Measurements from ENCODE around the gene NAA60.
"Not testable (repeated sequence)": the region's sequence is repeated elsewhere in the genome, so short reads cannot be mapped to it uniquely, and the experiment has no call there.

Gene NAA60

GRCh38 chr16:3519581-3519980 is 76.1 kb downstream of the NAA60 start:
- Histone ChIP-seq H3K9me3 (ENCODE audit: low read length) (no peaks in the 10 kb centered on the region), H3K27ac (ENCODE audit: low read depth, low read length) (peak overlapping the region; percentile 35), H3K36me3 (ENCODE audit: insufficient read depth, low read length) (peaks cover 40% of the 10 kb centered on the region), H3K4me1 (ENCODE audit: insufficient read depth, low read length) (peaks cover 15% of the 10 kb centered on the region), H3K4me3 (ENCODE audit: low read depth in 1 of 2, low read length in 2 of 2) (no peak overlapping the region), H3K27me3 (ENCODE audit: control insufficient read depth in 1 of 2, insufficient read depth in 2 of 2, low read length in 2 of 2) (no peaks in the 10 kb centered on the region), H3K9ac (ENCODE audit: low read length) (no peak overlapping the region)

GRCh38 chr16:3520413-3520812 is 76.9 kb downstream of the NAA60 start:
- Histone ChIP-seq H3K36me3 (ENCODE audit: insufficient read depth, low read length) (peaks cover 40% of the 10 kb centered on the region), H3K9me3 (ENCODE audit: low read length) (no peaks in the 10 kb centered on the region), H3K27ac (ENCODE audit: low read depth, low read length) (peak overlapping the region; percentile 35), H3K4me3 (ENCODE audit: low read depth in 1 of 2, low read length in 2 of 2) (peak overlapping the region in 1 of 2 donors; percentile 33), H3K4me1 (ENCODE audit: insufficient read depth, low read length) (peaks cover 15% of the 10 kb centered on the region), H3K27me3 (ENCODE audit: control insufficient read depth in 1 of 2, insufficient read depth in 2 of 2, low read length in 2 of 2) (no peaks in the 10 kb centered on the region), H3K9ac (ENCODE audit: low read length) (peak overlapping the region; percentile 34)

GRCh38 chr16:3520841-3521240 is 77.4 kb downstream of the NAA60 start:
- peak overlapping the region; percentile 34 for H3K9ac ChIP-seq (ENCODE audit: low read length)
- peaks cover 15% of the 10 kb centered on the region for H3K4me1 ChIP-seq (ENCODE audit: insufficient read depth, low read length)
- H3K36me3 ChIP-seq (ENCODE audit: insufficient read depth, low read length) = peaks cover 40% of the 10 kb centered on the region
- H3K27ac ChIP-seq (ENCODE audit: low read depth, low read length) = peak overlapping the region; percentile 35
- no peaks in the 10 kb centered on the region for H3K27me3 ChIP-seq (ENCODE audit: control insufficient read depth in 1 of 2, insufficient read depth in 2 of 2, low read length in 2 of 2)
- no peaks in the 10 kb centered on the region for H3K9me3 ChIP-seq (ENCODE audit: low read length)
- H3K4me3 ChIP-seq (ENCODE audit: low read depth in 1 of 2, low read length in 2 of 2) = peak overlapping the region; percentile 14 to 33

- no peak overlapping the region for H3K27ac ChIP-seq (ENCODE audit: low read depth, low read length)
- no peak overlapping the region for H3K9ac ChIP-seq (ENCODE audit: low read length)
- H3K4me3 ChIP-seq (ENCODE audit: low read depth in 1 of 2, low read length in 2 of 2) = no peak overlapping the region
- peaks cover 15% of the 10 kb centered on the region for H3K4me1 ChIP-seq (ENCODE audit: insufficient read depth, low read length)
- peaks cover 41% of the 10 kb centered on the region for H3K36me3 ChIP-seq (ENCODE audit: insufficient read depth, low read length)
- no peaks in the 10 kb centered on the region for H3K27me3 ChIP-seq (ENCODE audit: control insufficient read depth in 1 of 2, insufficient read depth in 2 of 2, low read length in 2 of 2)
- H3K9me3 ChIP-seq (ENCODE audit: low read length) = no peaks in the 10 kb centered on the region
These were observed 79.8 kb downstream of the NAA60 start for GRCh38 chr16:3523281-3523680.

GRCh38 chr16:3525951-3526350 is 82.5 kb downstream of the NAA60 start:
- Histone ChIP-seq H3K4me1 (ENCODE audit: insufficient read depth, low read length) (peaks cover 3% of the 10 kb centered on the region), H3K4me3 (ENCODE audit: low read depth in 1 of 2, low read length in 2 of 2) (no peak overlapping the region), H3K9ac (ENCODE audit: low read length) (no peak overlapping the region), H3K36me3 (ENCODE audit: insufficient read depth, low read length) (peaks cover 44% of the 10 kb centered on the region), H3K9me3 (ENCODE audit: low read length) (no peaks in the 10 kb centered on the region), H3K27me3 (ENCODE audit: control insufficient read depth in 1 of 2, insufficient read depth in 2 of 2, low read length in 2 of 2) (no peaks in the 10 kb centered on the region), H3K27ac (ENCODE audit: low read depth, low read length) (no peak overlapping the region)

- not testable (repeated sequence) for H3K27me3 ChIP-seq (ENCODE audit: control insufficient read depth in 1 of 2, insufficient read depth in 2 of 2, low read length in 2 of 2); H3K9ac ChIP-seq (ENCODE audit: low read length); H3K4me3 ChIP-seq (ENCODE audit: low read depth in 1 of 2, low read length in 2 of 2); H3K4me1 ChIP-seq (ENCODE audit: insufficient read depth, low read length); H3K9me3 ChIP-seq (ENCODE audit: low read length); H3K27ac ChIP-seq (ENCODE audit: low read depth, low read length)
- H3K36me3 ChIP-seq (ENCODE audit: insufficient read depth, low read length) = peaks cover 50% of the 10 kb centered on the region
These were observed 83.8 kb downstream of the NAA60 start for GRCh38 chr16:3527216-3527829.

GRCh38 chr16:3528406-3528805 is 84.9 kb downstream of the NAA60 start:
- H3K4me1 ChIP-seq (ENCODE audit: insufficient read depth, low read length) = no peaks in the 10 kb centered on the region
- H3K36me3 ChIP-seq (ENCODE audit: insufficient read depth, low read length) = peaks cover 54% of the 10 kb centered on the region
- H3K27ac ChIP-seq (ENCODE audit: low read depth, low read length) = no peak overlapping the region
- H3K9me3 ChIP-seq (ENCODE audit: low read length) = no peaks in the 10 kb centered on the region
- H3K4me3 ChIP-seq (ENCODE audit: low read depth in 1 of 2, low read length in 2 of 2) = no peak overlapping the region
- no peak overlapping the region for H3K9ac ChIP-seq (ENCODE audit: low read length)
- H3K27me3 ChIP-seq (ENCODE audit: control insufficient read depth in 1 of 2, insufficient read depth in 2 of 2, low read length in 2 of 2) = no peaks in the 10 kb centered on the region

- H3K4me1 ChIP-seq (ENCODE audit: insufficient read depth, low read length) = no peaks in the 10 kb centered on the region
- no peak overlapping the region for H3K9ac ChIP-seq (ENCODE audit: low read length)
- H3K27me3 ChIP-seq (ENCODE audit: control insufficient read depth in 1 of 2, insufficient read depth in 2 of 2, low read length in 2 of 2) = no peaks in the 10 kb centered on the region
- no peak overlapping the region for H3K27ac ChIP-seq (ENCODE audit: low read depth, low read length)
- H3K4me3 ChIP-seq (ENCODE audit: low read depth in 1 of 2, low read length in 2 of 2) = no peak overlapping the region
- peaks cover 54% of the 10 kb centered on the region for H3K36me3 ChIP-seq (ENCODE audit: insufficient read depth, low read length)
- no peaks in the 10 kb centered on the region for H3K9me3 ChIP-seq (ENCODE audit: low read length)
These were observed 85.7 kb downstream of the NAA60 start for GRCh38 chr16:3529175-3529574.

- H3K36me3 ChIP-seq (ENCODE audit: insufficient read depth, low read length) = peaks cover 45% of the 10 kb centered on the region
- H3K27ac ChIP-seq (ENCODE audit: low read depth, low read length) = no peak overlapping the region
- H3K9ac ChIP-seq (ENCODE audit: low read length) = no peak overlapping the region
- H3K4me3 ChIP-seq (ENCODE audit: low read depth in 1 of 2, low read length in 2 of 2) = no peak overlapping the region
- H3K9me3 ChIP-seq (ENCODE audit: low read length) = no peaks in the 10 kb centered on the region
- no peaks in the 10 kb centered on the region for H3K27me3 ChIP-seq (ENCODE audit: control insufficient read depth in 1 of 2, insufficient read depth in 2 of 2, low read length in 2 of 2)
- no peaks in the 10 kb centered on the region for H3K4me1 ChIP-seq (ENCODE audit: insufficient read depth, low read length)
These were observed 87.0 kb downstream of the NAA60 start for GRCh38 chr16:3530371-3530914.

GRCh38 chr16:3532741-3533140 is 89.3 kb downstream of the NAA60 start:
- Histone ChIP-seq H3K27me3 (ENCODE audit: control insufficient read depth in 1 of 2, insufficient read depth in 2 of 2, low read length in 2 of 2) (no peaks in the 10 kb centered on the region), H3K36me3 (ENCODE audit: insufficient read depth, low read length) (peaks cover 45% of the 10 kb centered on the region), H3K4me1 (ENCODE audit: insufficient read depth, low read length) (no peaks in the 10 kb centered on the region), H3K9me3 (ENCODE audit: low read length) (no peaks in the 10 kb centered on the region), H3K4me3 (ENCODE audit: low read depth in 1 of 2, low read length in 2 of 2) (no peak overlapping the region), H3K27ac (ENCODE audit: low read depth, low read length) (no peak overlapping the region), H3K9ac (ENCODE audit: low read length) (no peak overlapping the region)

- Histone ChIP-seq H3K27me3 (ENCODE audit: control insufficient read depth in 1 of 2, insufficient read depth in 2 of 2, low read length in 2 of 2) (no peaks in the 10 kb centered on the region), H3K9ac (ENCODE audit: low read length) (no peak overlapping the region), H3K27ac (ENCODE audit: low read depth, low read length) (no peak overlapping the region), H3K4me1 (ENCODE audit: insufficient read depth, low read length) (no peaks in the 10 kb centered on the region), H3K9me3 (ENCODE audit: low read length) (no peaks in the 10 kb centered on the region), H3K4me3 (ENCODE audit: low read depth in 1 of 2, low read length in 2 of 2) (no peak overlapping the region), H3K36me3 (ENCODE audit: insufficient read depth, low read length) (peaks cover 44% of the 10 kb centered on the region)
These were observed 90.6 kb downstream of the NAA60 start for GRCh38 chr16:3534126-3534525.

- Histone ChIP-seq H3K9me3 (ENCODE audit: low read length) (no peaks in the 10 kb centered on the region), H3K27ac (ENCODE audit: low read depth, low read length) (no peak overlapping the region), H3K4me1 (ENCODE audit: insufficient read depth, low read length) (no peaks in the 10 kb centered on the region), H3K9ac (ENCODE audit: low read length) (no peak overlapping the region), H3K27me3 (ENCODE audit: control insufficient read depth in 1 of 2, insufficient read depth in 2 of 2, low read length in 2 of 2) (no peaks in the 10 kb centered on the region), H3K36me3 (ENCODE audit: insufficient read depth, low read length) (peaks cover 46% of the 10 kb centered on the region), H3K4me3 (ENCODE audit: low read depth in 1 of 2, low read length in 2 of 2) (no peak overlapping the region)
These were observed 92.8 kb downstream of the NAA60 start for GRCh38 chr16:3536271-3536731.

All from muscle layer of colon (tissue), 2 donors.